ENCODE data around the gene SLC44A4.

The SLC44A4 gene

GRCh38 chr6:31900917-31901414, 22.2 kb upstream of the SLC44A4 start:
- ATAC-seq: no peak

- ATAC-seq: no peak
Observed at GRCh38 chr6:31899882-31900722, 21.3 kb upstream of the SLC44A4 start.

GRCh38 chr6:31899215-31899614, 20.4 kb upstream of the SLC44A4 start:
- ATAC-seq: no peak

- peak; percentile 18 to 34 for ATAC-seq
Observed at GRCh38 chr6:31898383-31899011, 19.7 kb upstream of the SLC44A4 start.

GRCh38 chr6:31897612-31898382, 19.0 kb upstream of the SLC44A4 start, which contains the start of gene EHMT2:
Gene EHMT2, minus strand, starts transcription at chr6:31897698. Its CDS starts 21 bp downstream, at chr6:31897677.
- ATAC-seq: peak; percentile 69 to 71

GRCh38 chr6:31896856-31897611, 18.2 kb upstream of the SLC44A4 start:
- ATAC-seq: peak in 1 of 2 donors; percentile 1

GRCh38 chr6:31896493-31896855, 17.7 kb upstream of the SLC44A4 start:
- ATAC-seq: no peak

GRCh38 chr6:31892821-31893220, 14.0 kb upstream of the SLC44A4 start:
- no peak for ATAC-seq

GRCh38 chr6:31889331-31889972, 10.7 kb upstream of the SLC44A4 start:
- ATAC-seq: no peak

GRCh38 chr6:31888276-31889258, 9.8 kb upstream of the SLC44A4 start:
- ATAC-seq: peak; percentile 36 to 38

- ATAC-seq: no peak
Observed at GRCh38 chr6:31887173-31888007, 8.6 kb upstream of the SLC44A4 start.

- no peak for ATAC-seq
Observed at GRCh38 chr6:31886541-31886991, 7.8 kb upstream of the SLC44A4 start.

- no peak for ATAC-seq
Observed at GRCh38 chr6:31884528-31885035, 5.8 kb upstream of the SLC44A4 start.

GRCh38 chr6:31883676-31884075, 4.9 kb upstream of the SLC44A4 start:
- no peak for ATAC-seq

GRCh38 chr6:31882344-31882743, 3.5 kb upstream of the SLC44A4 start:
- ATAC-seq: no peak

GRCh38 chr6:31881136-31881859, 2.5 kb upstream of the SLC44A4 start:
- no peak for ATAC-seq

GRCh38 chr6:31880616-31881015, 1.8 kb upstream of the SLC44A4 start:
- ATAC-seq: no peak

GRCh38 chr6:31879901-31880300, 1.1 kb upstream of the SLC44A4 start:
- ATAC-seq: no peak

- no peak for ATAC-seq
Observed at GRCh38 chr6:31879143-31879542, 346 bp upstream of the SLC44A4 start.

Measured in activated CD4-positive, CD25-positive, alpha-beta regulatory T cell treated with anti-CD3 and anti-CD28 coated beads, Interleukin-2, amount 50 U/mL, for 24 hours (primary cell).